CD4-positive, alpha-beta T cell (primary cell): ENCODE data around the gene CLINT1. TPM values are rescaled to one million over a fixed set of nuclear protein-coding genes. Genes with fewer than 3 reads are reported as not detected.

Source experiments
- ATAC-seq: fragments of 200-7000 bp; cut with Tn5 transposase; one replicate; pipeline ENCODE4 v1.10.0; 2022; ENCODE audit warnings: mild to moderate bottlenecking; ENCODE audit not compliant: poor library complexity
- CTCF ChIA-PET: fragments of 350-600 bp; sonication (Branson Sonifier 250); formaldehyde crosslinking; loops from one replicate; lab custom pipeline; 2021; ENCODE audit warnings: antibody characterized with exemption, inconsistent platforms; lab: Charles Lee
- POLR2A ChIA-PET: fragments of 350-600 bp; sonication (Branson Sonifier 250); formaldehyde crosslinking; loops from one replicate; lab custom pipeline; 2021; ENCODE audit warnings: antibody characterized with exemption, inconsistent platforms; lab: Charles Lee
- DNase-seq, 14 experiments: peaks; one replicate each; pipeline ENCODE4 v3.0.0-alpha.2; 2013 to 2020; ENCODE audit warnings: mixed read lengths in 2 of 14
- H3K27ac ChIP-seq, 2 donors: one replicate each; pipeline versions ENCODE4 v1.5.1 to v1.7.0; 2013; ENCODE audit warnings: low read length in 2 of 2, low read depth in 1 of 2, mild to moderate bottlenecking in 1 of 2
- H3K27me3 ChIP-seq, 2 experiments: 1 replicate in 1 of 2; 2 replicates in 1 of 2; pipeline versions ENCODE4 v1.6.1 to v1.7.0; 2013; ENCODE audit warnings: low read length in 2 of 2, control low read depth in 1 of 2, mild to moderate bottlenecking in 1 of 2, moderate library complexity in 1 of 2; ENCODE audit not compliant: insufficient read depth in 2 of 2, control insufficient read depth in 1 of 2
- H3K36me3 ChIP-seq: one replicate; pipeline ENCODE4 v1.6.1; 2013; ENCODE audit warnings: low read length, control low read depth; ENCODE audit not compliant: insufficient read depth
- H3K4me1 ChIP-seq: one replicate; pipeline ENCODE4 v1.6.1; 2013; ENCODE audit warnings: low read length, control low read depth; ENCODE audit not compliant: insufficient read depth
- H3K4me3 ChIP-seq: one replicate; pipeline ENCODE4 v1.5.1; 2013; ENCODE audit warnings: mild to moderate bottlenecking, low read length, moderate library complexity
- H3K9me3 ChIP-seq, 2 experiments: 1 replicate in 1 of 2; 2 replicates in 1 of 2; pipeline versions ENCODE4 v1.6.1 to v1.7.0; 2013; ENCODE audit warnings: low read length in 2 of 2, mild to moderate bottlenecking in 2 of 2, control low read depth in 1 of 2, moderate library complexity in 1 of 2; ENCODE audit not compliant: control insufficient read depth in 1 of 2, insufficient read depth in 1 of 2
- H3K27ac Mint-ChIP-seq: one replicate; pipeline ENCODE4 v1.8.0; 2020; ENCODE audit warnings: mixed read lengths
- H3K27me3 Mint-ChIP-seq: one replicate; pipeline ENCODE4 v1.8.0; 2021; ENCODE audit warnings: mixed read lengths
- H3K36me3 Mint-ChIP-seq: one replicate; pipeline ENCODE4 v1.8.0; 2021; ENCODE audit warnings: low read depth, mixed read lengths
- H3K4me1 Mint-ChIP-seq: one replicate; pipeline ENCODE4 v1.8.0; 2021; ENCODE audit warnings: low read depth, mixed read lengths
- H3K4me3 Mint-ChIP-seq: one replicate; pipeline ENCODE4 v1.8.0; 2020; ENCODE audit warnings: mild to moderate bottlenecking, mixed read lengths
- H3K9me3 Mint-ChIP-seq: one replicate; pipeline ENCODE4 v1.8.0; 2020; ENCODE audit warnings: mixed read lengths
- CTCF ChIP-seq: fragments of 200-600 bp; IDR thresholded peaks from one replicate; pipeline ENCODE4 v1.8.0; 2022; ENCODE audit warnings: antibody characterized with exemption, mild to moderate bottlenecking
- intact Hi-C, 2 experiments: fragments of 100-400 bp; cut with DNase I in 1 of 2; cut with micrococcal nuclease in 1 of 2; formaldehyde crosslinking; loops; one replicate each; pipeline versions ENCODE4 v1.15.1 to v1.9.0; 2023 to 2025; cut with DNase I, micrococcal nuclease
- total RNA-seq, 174 experiments: library from RNA in 2 of 174; stranded (reverse) in 2 of 174; gene quantifications; one replicate each; pipeline ENCODE4 v1.2.3 and lab custom pipeline; 2021 to 2026

CLINT1 gene
- total RNA-seq, 2 experiments from 2014 or later, result 89.9 to 91.3 TPM

GRCh38 chr5:157820593-157821252 lies 38.2 kb downstream of the CLINT1 start:
- Histone ChIP-seq H3K4me3 (no peak overlapping the region), H3K27me3 (no peaks in the 10 kb centered on the region), H3K4me1 (no peaks in the 10 kb centered on the region), H3K36me3 (peaks cover 7% of the 10 kb centered on the region), H3K27ac (no peak overlapping the region), H3K9me3 (peaks cover 0 to 5% of the 10 kb centered on the region in 2 experiments)
- ChIA-PET CTCF (interaction anchor here (1.8 kb wide), 1 partner anchor 128 kb away, joined by 8 read pairs; no protein-coding TSS in a partner anchor), POLR2A (no interaction called here)
- peak; percentile 61 for TF ChIP-seq CTCF
- DNase-seq (peak in 4 of 14 experiments; percentile 36 to 62 (median 53)), ATAC-seq (no peak)
- no peak overlapping the region for H3K4me3 Mint-ChIP-seq
- peaks cover 25% of the 10 kb centered on the region for H3K36me3 Mint-ChIP-seq
- H3K27ac Mint-ChIP-seq, result peak overlapping the region; percentile 11
- intact Hi-C loops, result loop anchor here in 1 of 2 experiments (2.0 kb wide), 2 partner anchors 98 to 1286 kb away; no protein-coding TSS in a partner anchor
- no peaks in the 10 kb centered on the region for H3K27me3 Mint-ChIP-seq
- no peaks in the 10 kb centered on the region for H3K9me3 Mint-ChIP-seq
- peaks cover 58% of the 10 kb centered on the region for H3K4me1 Mint-ChIP-seq

GRCh38 chr5:157819502-157820115 lies 39.3 kb downstream of the CLINT1 start:
- DNase-seq (no peak), ATAC-seq (no peak)
- Histone ChIP-seq H3K36me3 (peaks cover 11% of the 10 kb centered on the region), H3K9me3 (peaks cover 0 to 5% of the 10 kb centered on the region in 2 experiments), H3K4me3 (no peak overlapping the region), H3K27ac (peak overlapping the region in 1 of 2 donors; percentile 21), H3K27me3 (no peaks in the 10 kb centered on the region), H3K4me1 (no peaks in the 10 kb centered on the region)
- peaks cover 53% of the 10 kb centered on the region for H3K4me1 Mint-ChIP-seq
- ChIA-PET POLR2A (no interaction called here), CTCF (interaction anchor here (1.8 kb wide), 1 partner anchor 129 kb away, joined by 8 read pairs; no protein-coding TSS in a partner anchor)
- intact Hi-C loops, result loop anchor here (2.0 to 10.0 kb wide), 5 partner anchors 99 to 1313 kb away; no protein-coding TSS in a partner anchor
- no peaks in the 10 kb centered on the region for H3K27me3 Mint-ChIP-seq
- H3K4me3 Mint-ChIP-seq, result no peak overlapping the region
- no peak for TF ChIP-seq CTCF
- H3K9me3 Mint-ChIP-seq, result no peaks in the 10 kb centered on the region
- H3K27ac Mint-ChIP-seq, result peak overlapping the region; percentile 39
- peaks cover 34% of the 10 kb centered on the region for H3K36me3 Mint-ChIP-seq

DNA sequence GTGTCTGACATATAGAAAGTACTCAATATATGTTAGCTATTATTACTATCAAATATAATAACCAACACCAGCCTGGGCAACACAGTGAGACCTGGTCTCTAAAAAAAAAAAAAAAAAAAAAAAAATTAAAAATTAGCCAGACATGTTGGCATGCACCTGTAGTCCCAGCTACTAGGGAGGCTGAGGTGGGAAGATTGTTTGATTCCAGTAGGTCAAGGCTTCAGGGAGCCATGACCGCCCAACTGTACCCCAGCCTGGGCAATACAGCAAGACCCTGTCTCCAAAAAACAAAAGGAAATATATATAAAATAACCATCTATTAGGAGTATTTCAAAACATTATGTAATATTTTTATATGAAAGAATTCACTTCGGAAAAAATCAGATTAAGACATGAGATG lies 40.6 kb downstream of the CLINT1 start:
- no peaks in the 10 kb centered on the region for H3K9me3 Mint-ChIP-seq
- no peak overlapping the region for H3K4me3 Mint-ChIP-seq
- intact Hi-C loops, result loop anchor here in 1 of 2 experiments (2.0 to 10.0 kb wide), 3 partner anchors 176 to 1314 kb away; no protein-coding TSS in a partner anchor
- no peak for TF ChIP-seq CTCF
- ATAC-seq, result no peak
- peaks cover 44% of the 10 kb centered on the region for H3K4me1 Mint-ChIP-seq
- H3K27ac ChIP-seq, result no peak overlapping the region
- no peaks in the 10 kb centered on the region for H3K27me3 Mint-ChIP-seq
- no peak overlapping the region for H3K27ac Mint-ChIP-seq
- ChIA-PET CTCF (interaction anchor here (0.6 to 2.4 kb wide), 4 partner anchors 8 to 130 kb away, joined by 3 to 14 read pairs (median 4); no protein-coding TSS in a partner anchor), POLR2A (interaction anchor here (1.9 kb wide), 1 partner anchor 131 kb away, joined by 8 read pairs; no protein-coding TSS in a partner anchor)
- no peak overlapping the region for H3K4me3 ChIP-seq
- no peaks in the 10 kb centered on the region for H3K27me3 ChIP-seq
- H3K4me1 ChIP-seq, result no peaks in the 10 kb centered on the region
- H3K9me3 ChIP-seq, result peaks cover 0 to 5% of the 10 kb centered on the region in 2 experiments
- DNase-seq, result no peak
- H3K36me3 Mint-ChIP-seq, result peaks cover 46% of the 10 kb centered on the region
- H3K36me3 ChIP-seq, result peaks cover 24% of the 10 kb centered on the region
